Measurements from ENCODE around the gene RICTOR. TPM values are rescaled to one million over a fixed set of nuclear protein-coding genes. Genes with fewer than 3 reads are reported as not detected.
A peak's percentile ranks its signal among the peaks of the same experiment; 100 is the strongest.
"Not testable (repeated sequence)": the region's sequence is repeated elsewhere in the genome, so short reads cannot be mapped to it uniquely, and the experiment has no call there.

The RICTOR gene
- total and polyA plus RNA-seq, 9 donors = 6.7 to 55.1 (median 41.5) TPM

DNA sequence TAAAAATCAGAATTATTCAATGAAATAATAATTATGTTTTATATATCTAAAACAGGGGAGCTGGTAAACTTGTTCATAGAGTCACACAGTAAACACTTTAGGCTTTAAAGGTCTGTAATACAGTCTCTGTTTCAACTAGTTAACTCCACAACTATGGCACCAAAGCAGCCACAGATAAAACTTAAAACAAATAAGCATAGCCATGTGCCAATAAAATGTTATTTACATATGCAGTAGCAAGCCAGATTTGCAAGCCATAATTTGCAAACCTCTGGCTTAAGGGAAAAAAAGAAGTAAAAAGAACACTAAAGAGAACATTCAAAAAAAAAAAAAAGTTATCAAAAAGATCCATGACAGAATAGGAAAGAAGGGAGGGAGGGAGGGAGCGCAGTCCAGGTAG is 24.9 kb downstream of the RICTOR start:
- intact Hi-C loops (cut with DNase I) = no loop called here
- Histone ChIP-seq H3K4me1 (ENCODE audit: insufficient read depth) (peaks cover 5% of the 10 kb centered on the region), H3K27ac (no peak overlapping the region), H3K36me3 (no peaks in the 10 kb centered on the region), H3K4me3 (no peak overlapping the region), H3K27me3 (no peaks in the 10 kb centered on the region), H3K9me3 (no peaks in the 10 kb centered on the region)
- TF ChIP-seq POLR2A (IDR thresholded peaks at IDR 0.05) (no peak), EP300 (IDR thresholded peaks at IDR 0.05) (no peak), CTCF (IDR thresholded peaks at IDR 0.05) (no peak)
- WGBS, 3 donors = 93 to 96% (median 93%) methylated on average over 1 of the region's 1 CpG
- DNase-seq = no peak

- 39 to 86% (median 73%) methylated on average over 1 of the region's 1 CpG for WGBS, 3 donors
- intact Hi-C loops (cut with DNase I) = no loop called here
- no peaks in the 10 kb centered on the region for H3K4me1 ChIP-seq (ENCODE audit: insufficient read depth)
- no peaks in the 10 kb centered on the region for H3K27me3 ChIP-seq
- H3K4me3 ChIP-seq = no peak overlapping the region
- no peak for TF ChIP-seq POLR2A (IDR thresholded peaks at IDR 0.05)
- TF ChIP-seq EP300 (IDR thresholded peaks at IDR 0.05) = no peak
- peak in 1 of 5 donors; percentile 10 for DNase-seq
- H3K36me3 ChIP-seq = no peaks in the 10 kb centered on the region
- H3K9me3 ChIP-seq = no peaks in the 10 kb centered on the region
- H3K27ac ChIP-seq = no peak overlapping the region
Measured at GRCh38 chr5:39040875-39041274, 33.3 kb downstream of the RICTOR start.

DNA sequence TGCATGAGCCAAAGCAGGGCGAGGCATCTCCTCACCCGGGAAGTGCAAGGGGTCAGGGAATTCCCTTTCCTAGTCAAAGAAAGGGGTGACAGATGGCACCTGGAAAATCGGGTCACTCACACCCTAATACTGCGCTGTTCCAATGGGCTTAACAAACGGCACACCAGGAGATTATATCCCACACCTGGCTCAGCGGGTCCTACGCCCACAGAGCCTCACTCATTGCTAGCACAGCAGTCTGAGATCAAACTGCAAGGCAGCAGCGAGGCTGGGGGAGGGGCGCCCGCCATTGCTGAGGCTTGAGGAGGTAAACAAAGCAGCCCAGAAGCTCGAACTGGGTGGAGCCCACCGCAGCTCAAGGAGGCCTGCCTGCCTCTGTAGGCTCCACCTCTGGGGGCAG is 39.7 kb downstream of the RICTOR start:
- WGBS, 3 donors = 90 to 94% (median 90%) methylated on average over 12 of the region's 12 CpGs
- H3K27ac ChIP-seq; H3K36me3 ChIP-seq; H3K27me3 ChIP-seq; H3K4me1 ChIP-seq (ENCODE audit: insufficient read depth); intact Hi-C loops (cut with DNase I); H3K9me3 ChIP-seq; H3K4me3 ChIP-seq; DNase-seq: not testable (repeated sequence)

- TF ChIP-seq POLR2A (IDR thresholded peaks at IDR 0.05) = no peak
- TF ChIP-seq CTCF (IDR thresholded peaks at IDR 0.05) = no peak
- TF ChIP-seq EP300 (IDR thresholded peaks at IDR 0.05) = no peak
- WGBS, 3 donors = 96 to 100% (median 97%) methylated on average over 1 of the region's 1 CpG
- intact Hi-C loops (cut with DNase I) = no loop called here
- Histone ChIP-seq H3K4me1 (ENCODE audit: insufficient read depth) (peaks cover 5% of the 10 kb centered on the region), H3K27me3 (no peaks in the 10 kb centered on the region), H3K27ac (no peak overlapping the region), H3K9me3 (no peaks in the 10 kb centered on the region), H3K36me3 (no peaks in the 10 kb centered on the region), H3K4me3 (no peak overlapping the region)
- DNase-seq = no peak
Measured at GRCh38 chr5:39031041-39031440, 43.2 kb downstream of the RICTOR start.

GRCh38 chr5:39025456-39025855 is 48.7 kb downstream of the RICTOR start:
- no peak for DNase-seq
- no peaks in the 10 kb centered on the region for H3K27me3 ChIP-seq
- H3K4me1 ChIP-seq (ENCODE audit: insufficient read depth) = peaks cover 2% of the 10 kb centered on the region
- no peaks in the 10 kb centered on the region for H3K36me3 ChIP-seq
- no peak overlapping the region for H3K4me3 ChIP-seq
- H3K27ac ChIP-seq = no peak overlapping the region
- 91 to 98% (median 97%) methylated on average over 4 of the region's 4 CpGs for WGBS, 3 donors
- TF ChIP-seq POLR2A (IDR thresholded peaks at IDR 0.05) (no peak), EP300 (IDR thresholded peaks at IDR 0.05) (no peak), CTCF (IDR thresholded peaks at IDR 0.05) (no peak)
- intact Hi-C loops (cut with DNase I) = no loop called here
- H3K9me3 ChIP-seq = no peaks in the 10 kb centered on the region

DNA sequence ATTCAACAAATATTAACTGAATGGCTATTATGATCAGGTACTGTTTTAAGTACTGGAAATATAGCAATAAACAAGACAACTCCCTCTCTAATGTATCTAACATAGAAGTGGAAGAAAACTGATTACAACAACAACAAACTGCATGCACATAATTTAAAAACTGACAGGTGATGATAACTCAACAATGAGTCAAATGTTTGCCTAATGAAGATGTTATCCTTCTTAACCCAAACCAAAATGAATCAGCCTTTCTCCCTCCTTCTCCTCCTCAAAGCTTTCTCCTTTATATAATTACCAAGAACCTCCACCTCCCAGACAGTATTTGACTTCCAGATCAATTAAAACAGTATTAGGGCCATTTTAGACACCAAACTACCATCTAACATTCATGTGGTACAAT is 49.3 kb downstream of the RICTOR start:
- Histone ChIP-seq H3K4me3 (no peak overlapping the region), H3K27ac (no peak overlapping the region), H3K4me1 (ENCODE audit: insufficient read depth) (peaks cover 2% of the 10 kb centered on the region), H3K36me3 (no peaks in the 10 kb centered on the region), H3K27me3 (no peaks in the 10 kb centered on the region), H3K9me3 (no peaks in the 10 kb centered on the region)
- TF ChIP-seq CTCF (IDR thresholded peaks at IDR 0.05) (no peak), POLR2A (IDR thresholded peaks at IDR 0.05) (no peak), EP300 (IDR thresholded peaks at IDR 0.05) (no peak)
- intact Hi-C loops (cut with DNase I) = no loop called here
- DNase-seq = no peak

All from ovary (tissue), 9 donors.